CD14-positive monocyte (primary cell): ENCODE results near the gene TRMT112. TPM values are rescaled to one million over a fixed set of nuclear protein-coding genes. Genes with fewer than 3 reads are reported as not detected.
A peak's percentile ranks its signal among the peaks of the same experiment; 100 is the strongest.

ENCODE experiments used
- DNase-seq, 3 donors: peaks; one replicate each; pipeline ENCODE4 v3.0.0-alpha.2; 2011 to 2022
- H2AFZ ChIP-seq: 2 replicates; pipeline ENCODE4 v1.6.0; 2012; ENCODE audit warnings: mild to moderate bottlenecking, low read depth, low read length, inconsistent platforms; ENCODE audit not compliant: insufficient read depth, poor library complexity, severe bottlenecking
- H3K27ac ChIP-seq, 2 donors: 1 replicate in 1 of 2; 2 replicates in 1 of 2; pipeline ENCODE4 v1.5.1; 2012 to 2013; ENCODE audit warnings: low read length in 2 of 2, control low read depth in 1 of 2, inconsistent platforms in 1 of 2, low read depth in 1 of 2, mild to moderate bottlenecking in 1 of 2
- H3K27me3 ChIP-seq, 2 donors: one replicate each; pipeline versions ENCODE4 v1.6.0 to v1.6.1; 2011 to 2013; ENCODE audit warnings: low read length in 2 of 2; ENCODE audit not compliant: control insufficient read depth in 2 of 2, insufficient read depth in 2 of 2
- H3K36me3 ChIP-seq, 2 donors: replicated peaks in 1 of 2; 1 replicate in 1 of 2; 2 replicates in 1 of 2; pipeline versions ENCODE4 v1.5.1 to v1.6.1; 2012 to 2013; ENCODE audit warnings: low read length in 2 of 2, control low read depth in 1 of 2, inconsistent platforms in 1 of 2, mild to moderate bottlenecking in 1 of 2; ENCODE audit not compliant: insufficient read depth in 2 of 2, control insufficient read depth in 1 of 2
- H3K4me1 ChIP-seq, 2 donors: 1 replicate in 1 of 2; 2 replicates in 1 of 2; pipeline versions ENCODE4 v1.5.1 to v1.6.1; 2012 to 2013; ENCODE audit warnings: low read length in 2 of 2, control low read depth in 1 of 2, inconsistent platforms in 1 of 2, mild to moderate bottlenecking in 1 of 2, moderate library complexity in 1 of 2; ENCODE audit not compliant: insufficient read depth in 2 of 2, control insufficient read depth in 1 of 2
- H3K4me2 ChIP-seq: replicated peaks from 2 replicates; pipeline ENCODE3; 2012; ENCODE audit warnings: low read length, moderate library complexity, mild to moderate bottlenecking; ENCODE audit not compliant: poor library complexity, severe bottlenecking; ENCODE audit errors: extremely low read depth
- H3K4me3 ChIP-seq, 3 experiments: fragments of 200-600 bp in 1 of 3; sonication (generic) in 1 of 3; replicated peaks in 1 of 3; 1 replicate in 2 of 3; 2 replicates in 1 of 3; pipeline ENCODE4 v1.5.1; 2011 to 2013; ENCODE audit warnings: low read length in 3 of 3, mild to moderate bottlenecking in 3 of 3, control low read depth in 2 of 3, low read depth in 2 of 3, inconsistent platforms in 1 of 3, moderate library complexity in 1 of 3
- H3K79me2 ChIP-seq: 2 replicates; pipeline ENCODE4 v1.6.0; 2012; ENCODE audit warnings: mild to moderate bottlenecking, control low read depth, inconsistent platforms, low read length, moderate library complexity; ENCODE audit not compliant: insufficient read depth
- H3K9ac ChIP-seq: 2 replicates; pipeline ENCODE4 v1.6.0; 2017; ENCODE audit warnings: low read length, mild to moderate bottlenecking; ENCODE audit not compliant: insufficient read depth, poor library complexity, severe bottlenecking
- H3K9me3 ChIP-seq, 2 donors: replicated peaks in 1 of 2; 1 replicate in 1 of 2; 2 replicates in 1 of 2; pipeline versions ENCODE4 v1.5.1 to v1.6.1; 2012 to 2013; ENCODE audit warnings: low read length in 2 of 2, control low read depth in 1 of 2; ENCODE audit not compliant: control insufficient read depth in 1 of 2, insufficient read depth in 1 of 2
- H4K20me1 ChIP-seq: 2 replicates; pipeline ENCODE4 v1.6.0; 2012; ENCODE audit warnings: mild to moderate bottlenecking, low read length, control low read depth, moderate library complexity; ENCODE audit not compliant: insufficient read depth
- H3K27ac Mint-ChIP-seq, 7 donors: one replicate each; pipeline ENCODE4 v1.8.0; 2020; ENCODE audit warnings: mild to moderate bottlenecking in 7 of 7, mixed read lengths in 7 of 7, moderate library complexity in 6 of 7, inconsistent platforms in 2 of 7
- H3K27me3 Mint-ChIP-seq, 3 donors: one replicate each; pipeline ENCODE4 v1.8.0; 2021 to 2022; ENCODE audit warnings: low read depth in 3 of 3, mild to moderate bottlenecking in 3 of 3, mixed read lengths in 3 of 3, moderate library complexity in 3 of 3, inconsistent platforms in 1 of 3
- H3K36me3 Mint-ChIP-seq, 2 donors: one replicate each; pipeline ENCODE4 v1.8.0; 2020; ENCODE audit warnings: mixed read lengths in 2 of 2, inconsistent platforms in 1 of 2, mild to moderate bottlenecking in 1 of 2
- H3K4me1 Mint-ChIP-seq: one replicate; pipeline ENCODE4 v1.8.0; 2020; ENCODE audit warnings: mild to moderate bottlenecking, mixed read lengths
- H3K4me3 Mint-ChIP-seq, 2 donors: one replicate each; pipeline ENCODE4 v1.8.0; 2020; ENCODE audit warnings: mild to moderate bottlenecking in 2 of 2, mixed read lengths in 2 of 2, moderate library complexity in 1 of 2
- H3K9me3 Mint-ChIP-seq, 7 donors: one replicate each; pipeline ENCODE4 v1.8.0; 2020 to 2022; ENCODE audit warnings: mixed read lengths in 7 of 7, mild to moderate bottlenecking in 6 of 7, moderate library complexity in 6 of 7, inconsistent platforms in 2 of 7
- WGBS: methylation state at CpG from one replicate; pipeline ENCODE4 v1.1.5; 2013; ENCODE audit warnings: missing lambda C conversion rate; ENCODE audit not compliant: insufficient coverage; 5-methylcytosine and 5-hydroxymethylcytosine counted together
- intact Hi-C, 2 donors: fragments of 100-400 bp; cut with micrococcal nuclease; formaldehyde crosslinking; loops; one replicate each; pipeline versions ENCODE4 v1.15.0 to v1.15.1; 2023
- polyA plus RNA-seq, 3 donors: library from polyadenylated mRNA; depleted of rRNA in 1 of 3; unstranded in 2 of 3; stranded (reverse) in 1 of 3; fragments of 300-500 nt in 2 of 3; fragments of >200 nt in 1 of 3; fragmentation: Illumina TruSeq in 2 of 3; gene quantifications; 1 replicate in 2 of 3; 2 replicates in 1 of 3; pipeline ENCODE4 v1.2.3, GENCODE V29; 2012 to 2021
- TF ChIP-seq, protein P1 (sequence below): fragments of 200-600 bp; IDR thresholded peaks from one replicate; pipeline ENCODE4 v1.8.0; 2022; ENCODE audit warnings: antibody characterized with exemption, mild to moderate bottlenecking

Gene TRMT112
- polyA plus RNA-seq, 3 donors = 162 to 298 (median 254) TPM

DNA sequence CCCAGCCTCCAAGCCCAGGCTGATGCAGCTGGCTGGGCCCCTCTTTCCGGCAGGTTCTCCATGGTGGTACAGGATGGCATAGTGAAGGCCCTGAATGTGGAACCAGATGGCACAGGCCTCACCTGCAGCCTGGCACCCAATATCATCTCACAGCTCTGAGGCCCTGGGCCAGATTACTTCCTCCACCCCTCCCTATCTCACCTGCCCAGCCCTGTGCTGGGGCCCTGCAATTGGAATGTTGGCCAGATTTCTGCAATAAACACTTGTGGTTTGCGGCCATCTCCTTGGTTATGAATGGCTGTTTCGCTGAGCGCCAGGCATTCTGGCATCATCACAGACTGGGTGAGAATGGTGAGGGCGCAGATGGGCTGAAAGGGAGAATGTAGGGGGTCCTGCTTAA lies 4.2 kb upstream of the TRMT112 start:
- Histone ChIP-seq H3K4me2 (no peak overlapping the region), H3K27ac (no peak overlapping the region), H2AFZ (no peak overlapping the region), H3K9me3 (no peaks in the 10 kb centered on the region), H4K20me1 (no peaks in the 10 kb centered on the region), H3K9ac (no peak overlapping the region), H3K27me3 (no peaks in the 10 kb centered on the region), H3K4me1 (peaks cover 22 to 30% of the 10 kb centered on the region in 2 donors), H3K79me2 (peaks cover 4% of the 10 kb centered on the region), H3K36me3 (peaks cover 19 to 30% of the 10 kb centered on the region in 2 donors), H3K4me3 (no peak overlapping the region)
- no peaks in the 10 kb centered on the region for H3K9me3 Mint-ChIP-seq
- H3K27me3 Mint-ChIP-seq = peaks cover 0 to 3% (median 0%) of the 10 kb centered on the region in 3 donors
- no peak overlapping the region for H3K27ac Mint-ChIP-seq
- peaks cover 21% of the 10 kb centered on the region for H3K4me1 Mint-ChIP-seq
- 100% methylated on average over 4 of the region's 5 CpGs for WGBS
- H3K4me3 Mint-ChIP-seq = no peak overlapping the region
- DNase-seq = no peak
- TF ChIP-seq, protein P1, sequence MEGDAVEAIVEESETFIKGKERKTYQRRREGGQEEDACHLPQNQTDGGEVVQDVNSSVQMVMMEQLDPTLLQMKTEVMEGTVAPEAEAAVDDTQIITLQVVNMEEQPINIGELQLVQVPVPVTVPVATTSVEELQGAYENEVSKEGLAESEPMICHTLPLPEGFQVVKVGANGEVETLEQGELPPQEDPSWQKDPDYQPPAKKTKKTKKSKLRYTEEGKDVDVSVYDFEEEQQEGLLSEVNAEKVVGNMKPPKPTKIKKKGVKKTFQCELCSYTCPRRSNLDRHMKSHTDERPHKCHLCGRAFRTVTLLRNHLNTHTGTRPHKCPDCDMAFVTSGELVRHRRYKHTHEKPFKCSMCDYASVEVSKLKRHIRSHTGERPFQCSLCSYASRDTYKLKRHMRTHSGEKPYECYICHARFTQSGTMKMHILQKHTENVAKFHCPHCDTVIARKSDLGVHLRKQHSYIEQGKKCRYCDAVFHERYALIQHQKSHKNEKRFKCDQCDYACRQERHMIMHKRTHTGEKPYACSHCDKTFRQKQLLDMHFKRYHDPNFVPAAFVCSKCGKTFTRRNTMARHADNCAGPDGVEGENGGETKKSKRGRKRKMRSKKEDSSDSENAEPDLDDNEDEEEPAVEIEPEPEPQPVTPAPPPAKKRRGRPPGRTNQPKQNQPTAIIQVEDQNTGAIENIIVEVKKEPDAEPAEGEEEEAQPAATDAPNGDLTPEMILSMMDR = no peak
- H3K36me3 Mint-ChIP-seq = peaks cover 24 to 37% of the 10 kb centered on the region in 2 donors
- intact Hi-C loops = no loop called here

DNA sequence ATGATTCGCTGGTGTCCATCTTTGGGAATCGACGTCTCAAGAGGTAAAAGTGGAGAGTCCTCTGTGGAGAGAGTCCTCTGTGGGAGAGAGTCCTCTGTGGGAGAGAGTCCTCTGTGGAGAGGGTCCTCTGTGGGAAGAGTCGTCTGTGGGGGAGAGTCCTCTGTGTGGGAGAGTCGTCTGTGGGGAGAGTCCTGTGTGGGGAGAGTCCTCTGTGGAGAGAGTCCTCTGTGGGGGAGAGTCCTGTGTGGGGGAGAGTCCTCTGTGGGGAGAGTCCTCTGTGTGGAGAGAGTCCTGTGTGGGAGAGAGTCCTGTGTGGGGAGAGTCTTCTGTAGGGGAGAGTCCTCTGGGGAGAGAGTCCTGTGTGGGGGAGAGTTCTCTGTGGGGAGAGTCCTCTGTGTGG lies 3.7 kb upstream of the TRMT112 start:
- Histone ChIP-seq H3K4me1 (peaks cover 27 to 35% of the 10 kb centered on the region in 2 donors), H3K9me3 (no peaks in the 10 kb centered on the region), H3K4me2 (no peak overlapping the region), H3K27ac (no peak overlapping the region), H3K4me3 (no peak overlapping the region), H3K9ac (no peak overlapping the region), H3K36me3 (peaks cover 21 to 33% of the 10 kb centered on the region in 2 donors), H3K79me2 (peaks cover 4% of the 10 kb centered on the region), H2AFZ (no peak overlapping the region), H3K27me3 (no peaks in the 10 kb centered on the region), H4K20me1 (peaks cover 5% of the 10 kb centered on the region)
- Mint-ChIP-seq H3K4me3 (no peak overlapping the region), H3K27ac (peak overlapping the region in 2 of 7 donors; percentile 47 to 79), H3K4me1 (peaks cover 26% of the 10 kb centered on the region), H3K36me3 (peaks cover 24 to 40% of the 10 kb centered on the region in 2 donors), H3K9me3 (no peaks in the 10 kb centered on the region), H3K27me3 (peaks cover 0 to 1% (median 0%) of the 10 kb centered on the region in 3 donors)
- 82% methylated on average over 2 of the region's 5 CpGs for WGBS
- TF ChIP-seq, protein P1 = no peak
- no peak for DNase-seq
- intact Hi-C loops = no loop called here
